ENCODE data around the gene ARFGAP3.

DNA sequence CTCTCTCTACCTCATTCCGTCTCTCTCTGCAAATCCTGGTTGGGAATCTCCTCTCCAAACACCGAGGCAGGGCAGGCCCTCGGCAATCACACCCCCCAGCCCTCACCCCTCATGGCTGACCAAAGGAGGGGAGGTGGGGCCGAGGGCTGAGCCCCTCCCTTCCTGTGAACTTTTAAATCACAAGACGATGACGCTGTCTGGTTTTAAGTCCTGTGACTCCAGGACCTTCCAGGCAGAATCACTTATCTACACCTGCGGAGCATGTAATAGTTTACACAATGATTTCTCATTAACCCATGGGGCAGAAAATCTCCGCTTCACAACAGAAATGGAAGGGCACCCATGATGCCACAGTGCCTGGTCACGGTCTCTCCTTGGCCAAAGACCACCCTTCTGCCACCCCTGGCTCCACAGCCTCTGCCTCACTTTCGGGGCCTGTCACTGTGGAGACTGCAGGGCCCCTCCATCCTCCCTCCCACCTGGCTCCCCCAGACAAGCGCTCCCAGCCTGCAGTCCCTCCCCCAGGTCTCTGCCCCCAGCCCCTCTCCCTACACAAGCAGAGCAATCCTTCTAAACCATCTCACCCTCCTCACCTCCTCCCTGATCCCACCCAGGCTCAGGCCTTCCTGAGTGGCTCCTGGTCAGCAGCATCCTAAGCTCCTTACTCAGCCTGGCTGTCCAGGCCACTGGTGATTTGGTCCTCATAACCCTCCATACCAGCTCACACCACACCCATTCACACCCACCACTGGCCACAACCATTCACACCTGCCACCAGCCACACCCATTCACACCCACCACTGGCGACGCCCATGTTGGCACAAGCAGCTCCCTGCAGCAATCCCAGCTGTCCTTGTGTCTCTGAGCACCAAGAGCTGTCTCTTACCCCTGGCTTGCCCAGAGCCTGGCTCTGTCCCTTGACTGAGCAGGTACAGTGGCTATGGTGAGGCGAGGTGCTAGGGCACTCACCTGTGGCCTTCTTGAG, 30.7 kb upstream of the ARFGAP3 start:
- TF ChIP-seq POLR2A (IDR thresholded peaks at IDR 0.05) (no peak), EP300 (IDR thresholded peaks at IDR 0.05) (no peak)
- TF ChIP-seq, protein P1, sequence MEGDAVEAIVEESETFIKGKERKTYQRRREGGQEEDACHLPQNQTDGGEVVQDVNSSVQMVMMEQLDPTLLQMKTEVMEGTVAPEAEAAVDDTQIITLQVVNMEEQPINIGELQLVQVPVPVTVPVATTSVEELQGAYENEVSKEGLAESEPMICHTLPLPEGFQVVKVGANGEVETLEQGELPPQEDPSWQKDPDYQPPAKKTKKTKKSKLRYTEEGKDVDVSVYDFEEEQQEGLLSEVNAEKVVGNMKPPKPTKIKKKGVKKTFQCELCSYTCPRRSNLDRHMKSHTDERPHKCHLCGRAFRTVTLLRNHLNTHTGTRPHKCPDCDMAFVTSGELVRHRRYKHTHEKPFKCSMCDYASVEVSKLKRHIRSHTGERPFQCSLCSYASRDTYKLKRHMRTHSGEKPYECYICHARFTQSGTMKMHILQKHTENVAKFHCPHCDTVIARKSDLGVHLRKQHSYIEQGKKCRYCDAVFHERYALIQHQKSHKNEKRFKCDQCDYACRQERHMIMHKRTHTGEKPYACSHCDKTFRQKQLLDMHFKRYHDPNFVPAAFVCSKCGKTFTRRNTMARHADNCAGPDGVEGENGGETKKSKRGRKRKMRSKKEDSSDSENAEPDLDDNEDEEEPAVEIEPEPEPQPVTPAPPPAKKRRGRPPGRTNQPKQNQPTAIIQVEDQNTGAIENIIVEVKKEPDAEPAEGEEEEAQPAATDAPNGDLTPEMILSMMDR (IDR thresholded peaks at IDR 0.05) = no peak

All from gastroesophageal sphincter (tissue), 3 donors.